SK-N-MC (cell line): Measurements from ENCODE around the gene FHOD1.

ENCODE experiments used
- EZH2 ChIP-seq: fragments of 200-600 bp; sonication (generic); IDR thresholded peaks from one replicate; pipeline ENCODE4 v1.6.1; 2017; ENCODE audit warnings: antibody characterized with exemption
- POLR2AphosphoS5 ChIP-seq: IDR thresholded peaks from 2 replicates; pipeline ENCODE4 v1.6.1; 2012; ENCODE audit warnings: mild to moderate bottlenecking, low read depth, low read length, borderline replicate concordance

DNA sequence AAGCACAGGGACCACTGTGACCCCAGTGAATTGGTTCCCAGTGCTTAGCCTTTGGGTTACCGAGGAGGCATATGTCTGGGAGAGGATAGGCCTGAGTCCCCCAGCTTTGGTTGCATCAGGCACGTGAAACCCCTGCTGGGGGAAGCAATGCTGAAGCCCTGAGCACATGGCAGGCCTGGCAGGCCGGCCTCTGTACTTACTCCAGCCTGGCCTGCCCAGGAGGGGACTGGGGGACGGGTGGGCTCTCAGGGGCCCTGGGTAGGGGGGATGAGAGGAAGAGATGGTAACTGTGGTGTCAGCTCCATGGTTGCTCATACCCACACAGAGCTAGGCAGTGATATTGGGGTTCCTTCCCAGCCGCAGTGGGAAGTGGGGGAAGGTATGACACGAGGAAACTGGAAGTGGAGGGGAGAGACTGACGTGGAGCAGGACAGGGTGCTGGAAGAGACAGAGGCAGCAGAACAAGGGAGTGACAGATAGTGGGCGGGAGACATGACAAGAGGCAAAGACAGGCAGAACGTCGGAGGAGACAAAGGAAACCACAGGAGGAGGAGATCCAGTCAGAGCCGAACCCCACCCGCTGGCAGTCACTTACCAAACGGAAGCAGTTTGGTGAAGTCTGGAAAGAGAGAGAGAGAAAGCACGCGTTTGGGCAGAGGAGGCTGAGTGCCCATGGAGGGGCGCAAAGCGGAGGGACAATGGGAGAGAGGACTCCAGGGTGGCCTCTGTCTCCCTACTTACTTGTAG is 11.3 kb downstream of the FHOD1 start:
- TF ChIP-seq POLR2AphosphoS5: no peak; the same call in 1 of the 2 replicates
- TF ChIP-seq EZH2: no peak
